ENCODE results near the gene FKBP1C.
"Not testable (repeated sequence)": the region's sequence is repeated elsewhere in the genome, so short reads cannot be mapped to it uniquely, and the experiment has no call there.

FKBP1C gene

GRCh38 chr6:63213325-63213724 is 2.1 kb downstream of the FKBP1C start:
- TF ChIP-seq EZH2 (IDR thresholded peaks at IDR 0.05) (no peak), POLR2AphosphoS5 (IDR thresholded peaks at IDR 0.05; ENCODE audit: borderline replicate concordance, low read depth, low read length) (no peak), FOXP2 (optimal IDR thresholded peaks at IDR 0.05; ENCODE audit: control extremely low read depth, extremely low read length, insufficient read depth) (no peak)

GRCh38 chr6:63214816-63215215 is 3.5 kb downstream of the FKBP1C start:
- H3K9me3 ChIP-seq (ENCODE audit: low read depth, low read length) = no peaks in the 10 kb centered on the region
- TF ChIP-seq EZH2 (IDR thresholded peaks at IDR 0.05) (no peak), POLR2AphosphoS5 (IDR thresholded peaks at IDR 0.05; ENCODE audit: borderline replicate concordance, low read depth, low read length) (no peak), FOXP2 (optimal IDR thresholded peaks at IDR 0.05; ENCODE audit: control extremely low read depth, extremely low read length, insufficient read depth) (no peak)
- H3K27ac ChIP-seq = no peak overlapping the region
- no peak overlapping the region for H3K9ac ChIP-seq (ENCODE audit: insufficient read length)
- no peaks in the 10 kb centered on the region for H3K36me3 ChIP-seq (ENCODE audit: insufficient read depth, low read length)
- no peak overlapping the region for H3K4me3 ChIP-seq
- DNase-seq (ENCODE audit: low read depth, low spot score) = no peak

More at GRCh38 chr6:63213325-63213724, 2.1 kb downstream of the FKBP1C start:
- Histone ChIP-seq H3K27ac (no peak overlapping the region), H3K4me3 (no peak overlapping the region), H3K36me3 (ENCODE audit: insufficient read depth, low read length) (no peaks in the 10 kb centered on the region), H3K9me3 (ENCODE audit: low read depth, low read length) (no peaks in the 10 kb centered on the region), H3K9ac (ENCODE audit: insufficient read length) (no peak overlapping the region)
- DNase-seq (ENCODE audit: low read depth, low spot score) = no peak

- Histone ChIP-seq H3K4me3 (no peak overlapping the region), H3K9ac (ENCODE audit: insufficient read length) (no peak overlapping the region), H3K9me3 (ENCODE audit: low read depth, low read length) (no peaks in the 10 kb centered on the region), H3K36me3 (ENCODE audit: insufficient read depth, low read length) (no peaks in the 10 kb centered on the region), H3K27ac (no peak overlapping the region)
- DNase-seq (ENCODE audit: low read depth, low spot score) = no peak
- TF ChIP-seq FOXP2 (optimal IDR thresholded peaks at IDR 0.05; ENCODE audit: control extremely low read depth, extremely low read length, insufficient read depth) (no peak), POLR2AphosphoS5 (IDR thresholded peaks at IDR 0.05; ENCODE audit: borderline replicate concordance, low read depth, low read length) (no peak), EZH2 (IDR thresholded peaks at IDR 0.05) (no peak)
Observed at GRCh38 chr6:63224179-63224578, 12.9 kb downstream of the FKBP1C start.

GRCh38 chr6:63225987-63226386 is 14.7 kb downstream of the FKBP1C start:
- H3K27ac ChIP-seq; H3K9ac ChIP-seq (ENCODE audit: insufficient read length); DNase-seq (ENCODE audit: low read depth, low spot score); H3K36me3 ChIP-seq (ENCODE audit: insufficient read depth, low read length); H3K4me3 ChIP-seq; H3K9me3 ChIP-seq (ENCODE audit: low read depth, low read length): not testable (repeated sequence)

- not testable (repeated sequence) for H3K9ac ChIP-seq (ENCODE audit: insufficient read length); DNase-seq (ENCODE audit: low read depth, low spot score); H3K4me3 ChIP-seq; H3K9me3 ChIP-seq (ENCODE audit: low read depth, low read length); H3K27ac ChIP-seq; H3K36me3 ChIP-seq (ENCODE audit: insufficient read depth, low read length)
Observed at GRCh38 chr6:63227928-63228894, 16.9 kb downstream of the FKBP1C start.

- H3K27ac ChIP-seq; H3K36me3 ChIP-seq (ENCODE audit: insufficient read depth, low read length); DNase-seq (ENCODE audit: low read depth, low spot score); H3K4me3 ChIP-seq; H3K9me3 ChIP-seq (ENCODE audit: low read depth, low read length); H3K9ac ChIP-seq (ENCODE audit: insufficient read length): not testable (repeated sequence)
Observed at GRCh38 chr6:63230027-63230426, 18.8 kb downstream of the FKBP1C start.

- not testable (repeated sequence) for DNase-seq (ENCODE audit: low read depth, low spot score); H3K9me3 ChIP-seq (ENCODE audit: low read depth, low read length)
Observed at GRCh38 chr6:63230511-63230910, 19.2 kb downstream of the FKBP1C start.

GRCh38 chr6:63236398-63236817 is 25.1 kb downstream of the FKBP1C start:
- Histone ChIP-seq H3K36me3 (ENCODE audit: insufficient read depth, low read length) (no peaks in the 10 kb centered on the region), H3K9ac (ENCODE audit: insufficient read length) (no peak overlapping the region), H3K9me3 (ENCODE audit: low read depth, low read length) (no peaks in the 10 kb centered on the region), H3K27ac (no peak overlapping the region), H3K4me3 (no peak overlapping the region)
- TF ChIP-seq FOXP2 (optimal IDR thresholded peaks at IDR 0.05; ENCODE audit: control extremely low read depth, extremely low read length, insufficient read depth) = no peak
- no peak for TF ChIP-seq EZH2 (IDR thresholded peaks at IDR 0.05)
- no peak for TF ChIP-seq POLR2AphosphoS5 (IDR thresholded peaks at IDR 0.05; ENCODE audit: borderline replicate concordance, low read depth, low read length)
- no peak for DNase-seq (ENCODE audit: low read depth, low spot score)

More at GRCh38 chr6:63230511-63230910, 19.2 kb downstream of the FKBP1C start:
- not testable (repeated sequence) for H3K4me3 ChIP-seq; H3K27ac ChIP-seq; H3K36me3 ChIP-seq (ENCODE audit: insufficient read depth, low read length); H3K9ac ChIP-seq (ENCODE audit: insufficient read length)

- no peak for DNase-seq (ENCODE audit: low read depth, low spot score)
- no peak overlapping the region for H3K4me3 ChIP-seq
- H3K9me3 ChIP-seq (ENCODE audit: low read depth, low read length) = no peaks in the 10 kb centered on the region
- no peak overlapping the region for H3K27ac ChIP-seq
- no peak for TF ChIP-seq EZH2 (IDR thresholded peaks at IDR 0.05)
- TF ChIP-seq POLR2AphosphoS5 (IDR thresholded peaks at IDR 0.05; ENCODE audit: borderline replicate concordance, low read depth, low read length) = no peak
- no peak overlapping the region for H3K9ac ChIP-seq (ENCODE audit: insufficient read length)
- H3K36me3 ChIP-seq (ENCODE audit: insufficient read depth, low read length) = no peaks in the 10 kb centered on the region
Observed at GRCh38 chr6:63245420-63245819, 34.2 kb downstream of the FKBP1C start.
